Mammary epithelial cell (primary cell): ENCODE measurements around the gene COL26A1.

Experiments used
- EZH2 ChIP-seq: IDR thresholded peaks from 2 replicates; pipeline ENCODE4 v1.6.1; 2012; ENCODE audit warnings: low read length, inconsistent platforms, borderline replicate concordance
- TF ChIP-seq, protein P1 (sequence below), 2 donors: IDR thresholded peaks in 1 of 2; conservative IDR thresholded peaks in 1 of 2; 2 replicates each; pipeline ENCODE4 v1.5.1; 2011 to 2012; ENCODE audit warnings: inconsistent platforms in 2 of 2, low read length in 2 of 2, mild to moderate bottlenecking in 2 of 2, control low read depth in 1 of 2, low read depth in 1 of 2; ENCODE audit not compliant: insufficient read depth in 1 of 2; ENCODE audit errors: extremely low read depth in 1 of 2

DNA sequence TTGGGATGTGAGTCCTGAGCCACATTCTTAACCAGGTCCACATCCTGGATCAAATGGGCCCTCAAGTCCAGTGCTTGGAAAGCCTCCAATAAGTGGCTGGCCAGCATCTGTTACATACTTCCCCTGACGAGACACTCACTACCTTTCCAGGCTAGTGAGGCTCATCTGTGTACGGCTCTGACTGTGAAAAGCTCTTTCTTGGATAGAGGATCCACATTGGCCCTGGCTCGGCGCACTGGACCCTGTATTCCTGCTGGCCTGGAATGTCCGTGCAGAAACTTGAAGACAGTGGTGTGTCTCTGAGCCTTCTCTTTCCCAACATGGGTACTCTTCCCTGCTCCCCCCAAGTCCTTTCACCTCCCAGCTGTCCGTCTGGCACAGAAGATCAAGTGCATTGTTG, 230.9 kb downstream of the COL26A1 start:
- TF ChIP-seq, protein P1, sequence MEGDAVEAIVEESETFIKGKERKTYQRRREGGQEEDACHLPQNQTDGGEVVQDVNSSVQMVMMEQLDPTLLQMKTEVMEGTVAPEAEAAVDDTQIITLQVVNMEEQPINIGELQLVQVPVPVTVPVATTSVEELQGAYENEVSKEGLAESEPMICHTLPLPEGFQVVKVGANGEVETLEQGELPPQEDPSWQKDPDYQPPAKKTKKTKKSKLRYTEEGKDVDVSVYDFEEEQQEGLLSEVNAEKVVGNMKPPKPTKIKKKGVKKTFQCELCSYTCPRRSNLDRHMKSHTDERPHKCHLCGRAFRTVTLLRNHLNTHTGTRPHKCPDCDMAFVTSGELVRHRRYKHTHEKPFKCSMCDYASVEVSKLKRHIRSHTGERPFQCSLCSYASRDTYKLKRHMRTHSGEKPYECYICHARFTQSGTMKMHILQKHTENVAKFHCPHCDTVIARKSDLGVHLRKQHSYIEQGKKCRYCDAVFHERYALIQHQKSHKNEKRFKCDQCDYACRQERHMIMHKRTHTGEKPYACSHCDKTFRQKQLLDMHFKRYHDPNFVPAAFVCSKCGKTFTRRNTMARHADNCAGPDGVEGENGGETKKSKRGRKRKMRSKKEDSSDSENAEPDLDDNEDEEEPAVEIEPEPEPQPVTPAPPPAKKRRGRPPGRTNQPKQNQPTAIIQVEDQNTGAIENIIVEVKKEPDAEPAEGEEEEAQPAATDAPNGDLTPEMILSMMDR (conservative IDR thresholded peaks at IDR 0.05 in 1 of 2, IDR thresholded peaks at IDR 0.05 in 1 of 2; ENCODE audit: extremely low read depth in 1 of 2, insufficient read depth in 1 of 2, low read depth in 1 of 2, low read length in 2 of 2): no peak
- no peak for TF ChIP-seq EZH2
